HEK293 (cell line): ENCODE measurements around the gene KITLG.

Experiments used
- CTCF ChIA-PET: fragments of 350-600 bp; formaldehyde crosslinking; extraction: SDS; loops from one replicate; lab custom pipeline; 2021; ENCODE audit warnings: antibody characterized with exemption; lab: Yijun Ruan, JAX
- POLR2A ChIA-PET: fragments of 300-600 bp; formaldehyde crosslinking; extraction: SDS; loops from one replicate; lab custom pipeline; 2020; ENCODE audit warnings: antibody characterized with exemption, inconsistent platforms; lab: Yijun Ruan, JAX
- H3K27ac ChIP-seq: fragments of 200-500 bp; sonication (Bioruptor generic); 2 replicates; pipeline ENCODE4 v1.5.1; 2014; ENCODE audit warnings: low read depth, low read length, control low read depth, inconsistent platforms; ENCODE audit errors: extremely low read depth
- H3K36me3 ChIP-seq, 2 experiments: fragments of 200-500 bp in 1 of 2; sonication (Bioruptor generic) in 1 of 2; 1 replicate in 1 of 2; 2 replicates in 1 of 2; pipeline ENCODE4 v1.5.1; 2014 to 2017; ENCODE audit warnings: inconsistent platforms in 2 of 2, low read length in 2 of 2; ENCODE audit not compliant: control insufficient read depth in 2 of 2, insufficient read depth in 1 of 2
- H3K4me1 ChIP-seq: fragments of 200-500 bp; sonication (Bioruptor generic); 2 replicates; pipeline ENCODE4 v1.5.1; 2014; ENCODE audit warnings: mild to moderate bottlenecking, low read length, inconsistent platforms; ENCODE audit not compliant: control insufficient read depth, insufficient read depth
- H3K4me3 ChIP-seq: 2 replicates; pipeline ENCODE4 v1.5.1; 2011; ENCODE audit warnings: low read depth, mild to moderate bottlenecking, control low read depth, low read length, moderate library complexity
- H3K9me3 ChIP-seq: fragments of 200-500 bp; sonication (Bioruptor generic); 2 replicates; pipeline ENCODE4 v1.5.1; 2014; ENCODE audit warnings: low read depth, low read length, inconsistent platforms; ENCODE audit not compliant: control insufficient read depth, insufficient read depth
- GLI4 ChIP-seq: fragments of 450-650 bp; formaldehyde crosslinking; IDR thresholded peaks from 2 replicates; pipeline ENCODE4 v1.5.1; 2016; ENCODE audit warnings: missing biosample characterization, missing genetic modification characterization
- KLF8 ChIP-seq: fragments of 450-650 bp; formaldehyde crosslinking; IDR thresholded peaks from 2 replicates; pipeline ENCODE4 v1.5.1; 2016; ENCODE audit warnings: missing biosample characterization, missing genetic modification characterization
- KLF9 ChIP-seq: fragments of 450-650 bp; formaldehyde crosslinking; IDR thresholded peaks from 2 replicates; pipeline ENCODE4 v1.5.1; 2016; ENCODE audit warnings: missing biosample characterization, missing genetic modification characterization, low read depth
- REST ChIP-seq: fragments of 450-650 bp; formaldehyde crosslinking; IDR thresholded peaks from 2 replicates; pipeline ENCODE4 v1.5.1; 2016; ENCODE audit warnings: missing biosample characterization, missing genetic modification characterization
- SP2 ChIP-seq: fragments of 450-650 bp; formaldehyde crosslinking; IDR thresholded peaks from 2 replicates; pipeline ENCODE4 v1.5.1; 2016; ENCODE audit warnings: missing biosample characterization, missing genetic modification characterization
- SP3 ChIP-seq: fragments of 450-650 bp; formaldehyde crosslinking; IDR thresholded peaks from 2 replicates; pipeline ENCODE4 v1.5.1; 2016; ENCODE audit warnings: missing biosample characterization, missing genetic modification characterization
- ZIC2 ChIP-seq: fragments of 450-650 bp; formaldehyde crosslinking; IDR thresholded peaks from 2 replicates; pipeline ENCODE4 v1.5.1; 2016; ENCODE audit warnings: missing biosample characterization, missing genetic modification characterization
- ZNF138 ChIP-seq: fragments of 450-650 bp; formaldehyde crosslinking; IDR thresholded peaks from 2 replicates; pipeline ENCODE4 v1.5.1; 2016; ENCODE audit warnings: missing biosample characterization, missing genetic modification characterization, borderline replicate concordance
- ZNF510 ChIP-seq: fragments of 450-650 bp; formaldehyde crosslinking; IDR thresholded peaks from 2 replicates; pipeline ENCODE4 v1.5.1; 2018; ENCODE audit warnings: mild to moderate bottlenecking, missing genetic modification characterization, missing biosample characterization; ENCODE audit not compliant: insufficient replicate concordance
- ZNF548 ChIP-seq: fragments of 450-650 bp; formaldehyde crosslinking; IDR thresholded peaks from 2 replicates; pipeline ENCODE4 v1.5.1; 2016; ENCODE audit warnings: missing biosample characterization, missing genetic modification characterization
- ZNF555 ChIP-seq: fragments of 450-650 bp; formaldehyde crosslinking; conservative IDR thresholded peaks from 2 replicates; pipeline ENCODE4 v1.5.1; 2017; ENCODE audit warnings: missing biosample characterization, mild to moderate bottlenecking, missing genetic modification characterization, inconsistent platforms
- ZNF585B ChIP-seq: fragments of 450-650 bp; formaldehyde crosslinking; IDR thresholded peaks from 2 replicates; pipeline ENCODE4 v1.5.1; 2016; ENCODE audit warnings: missing biosample characterization, missing genetic modification characterization
- ZNF610 ChIP-seq: fragments of 450-650 bp; formaldehyde crosslinking; IDR thresholded peaks from 2 replicates; pipeline ENCODE4 v1.5.1; 2016; ENCODE audit warnings: missing biosample characterization, missing genetic modification characterization, borderline replicate concordance
- ZNF623 ChIP-seq: fragments of 450-650 bp; formaldehyde crosslinking; IDR thresholded peaks from 2 replicates; pipeline ENCODE4 v1.5.1; 2016; ENCODE audit warnings: missing biosample characterization, missing genetic modification characterization
- ZNF701 ChIP-seq: fragments of 450-650 bp; formaldehyde crosslinking; IDR thresholded peaks from 2 replicates; pipeline ENCODE4 v1.5.1; 2016; ENCODE audit warnings: missing biosample characterization, missing genetic modification characterization
- ZSCAN4 ChIP-seq: fragments of 450-650 bp; formaldehyde crosslinking; IDR thresholded peaks from 2 replicates; pipeline ENCODE4 v1.5.1; 2017; ENCODE audit warnings: missing biosample characterization, missing genetic modification characterization
- TF ChIP-seq, protein P1 (sequence below): fragments of 450-650 bp; formaldehyde crosslinking; IDR thresholded peaks from 2 replicates; pipeline ENCODE4 v1.5.0; 2017; ENCODE audit warnings: missing biosample characterization, missing genetic modification characterization, borderline replicate concordance
- TF ChIP-seq, protein P2 (sequence below): fragments of 450-650 bp; formaldehyde crosslinking; IDR thresholded peaks from 2 replicates; pipeline ENCODE4 v1.5.1; 2016; ENCODE audit warnings: missing biosample characterization, missing genetic modification characterization
- TF ChIP-seq, protein P3 (sequence below): fragments of 450-650 bp; formaldehyde crosslinking; IDR thresholded peaks from 2 replicates; pipeline ENCODE4 v1.5.1; 2016; ENCODE audit warnings: missing biosample characterization, missing genetic modification characterization
- TF ChIP-seq, protein P4 (sequence below): fragments of 450-650 bp; formaldehyde crosslinking; IDR thresholded peaks from 2 replicates; pipeline ENCODE4 v1.5.1; 2016; ENCODE audit warnings: missing biosample characterization, missing genetic modification characterization, borderline replicate concordance

The KITLG gene

DNA sequence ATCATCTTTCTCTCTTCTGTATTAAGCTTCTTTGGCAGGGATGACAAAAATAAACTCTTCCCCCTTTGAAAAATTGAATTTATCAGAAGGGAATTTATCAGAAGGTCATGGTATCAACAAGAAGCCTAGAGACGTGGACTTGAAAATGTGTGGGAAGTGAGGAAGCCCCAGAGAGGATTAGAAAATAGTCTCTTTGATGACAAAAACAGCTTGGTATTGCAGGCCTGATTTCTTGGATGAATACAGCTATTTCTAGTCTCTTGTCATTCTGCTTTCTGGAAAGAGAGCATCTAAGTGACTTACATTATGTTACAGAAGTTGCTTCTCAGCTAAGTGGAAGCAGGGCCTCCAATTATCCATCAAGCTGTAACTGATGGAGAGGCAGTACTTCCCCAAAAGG is 111.1 kb downstream of the KITLG start:
- H3K27ac ChIP-seq: no peak overlapping the region
- ChIA-PET POLR2A (no interaction called here), CTCF (no interaction called here)
- no peak overlapping the region for H3K4me3 ChIP-seq
- TF ChIP-seq ZNF585B: no peak
- no peak for TF ChIP-seq GLI4 (tag by site-specific recombination)
- no peak for TF ChIP-seq ZNF623 (tag by site-specific recombination)
- TF ChIP-seq KLF9 (tag by site-specific recombination): no peak
- TF ChIP-seq ZNF138 (tag by site-specific recombination): no peak
- TF ChIP-seq, protein P1, sequence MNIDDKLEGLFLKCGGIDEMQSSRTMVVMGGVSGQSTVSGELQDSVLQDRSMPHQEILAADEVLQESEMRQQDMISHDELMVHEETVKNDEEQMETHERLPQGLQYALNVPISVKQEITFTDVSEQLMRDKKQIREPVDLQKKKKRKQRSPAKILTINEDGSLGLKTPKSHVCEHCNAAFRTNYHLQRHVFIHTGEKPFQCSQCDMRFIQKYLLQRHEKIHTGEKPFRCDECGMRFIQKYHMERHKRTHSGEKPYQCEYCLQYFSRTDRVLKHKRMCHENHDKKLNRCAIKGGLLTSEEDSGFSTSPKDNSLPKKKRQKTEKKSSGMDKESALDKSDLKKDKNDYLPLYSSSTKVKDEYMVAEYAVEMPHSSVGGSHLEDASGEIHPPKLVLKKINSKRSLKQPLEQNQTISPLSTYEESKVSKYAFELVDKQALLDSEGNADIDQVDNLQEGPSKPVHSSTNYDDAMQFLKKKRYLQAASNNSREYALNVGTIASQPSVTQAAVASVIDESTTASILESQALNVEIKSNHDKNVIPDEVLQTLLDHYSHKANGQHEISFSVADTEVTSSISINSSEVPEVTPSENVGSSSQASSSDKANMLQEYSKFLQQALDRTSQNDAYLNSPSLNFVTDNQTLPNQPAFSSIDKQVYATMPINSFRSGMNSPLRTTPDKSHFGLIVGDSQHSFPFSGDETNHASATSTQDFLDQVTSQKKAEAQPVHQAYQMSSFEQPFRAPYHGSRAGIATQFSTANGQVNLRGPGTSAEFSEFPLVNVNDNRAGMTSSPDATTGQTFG: no peak
- no peak for TF ChIP-seq ZNF510 (tag by site-specific recombination)
- no peak for TF ChIP-seq ZNF610
- TF ChIP-seq ZNF555 (tag by site-specific recombination): no peak
- TF ChIP-seq SP3 (tag by site-specific recombination): no peak
- no peak for TF ChIP-seq ZIC2 (tag by site-specific recombination)
- TF ChIP-seq ZNF701 (tag by site-specific recombination): no peak
- TF ChIP-seq REST (tag by site-specific recombination): no peak
- TF ChIP-seq, protein P2, sequence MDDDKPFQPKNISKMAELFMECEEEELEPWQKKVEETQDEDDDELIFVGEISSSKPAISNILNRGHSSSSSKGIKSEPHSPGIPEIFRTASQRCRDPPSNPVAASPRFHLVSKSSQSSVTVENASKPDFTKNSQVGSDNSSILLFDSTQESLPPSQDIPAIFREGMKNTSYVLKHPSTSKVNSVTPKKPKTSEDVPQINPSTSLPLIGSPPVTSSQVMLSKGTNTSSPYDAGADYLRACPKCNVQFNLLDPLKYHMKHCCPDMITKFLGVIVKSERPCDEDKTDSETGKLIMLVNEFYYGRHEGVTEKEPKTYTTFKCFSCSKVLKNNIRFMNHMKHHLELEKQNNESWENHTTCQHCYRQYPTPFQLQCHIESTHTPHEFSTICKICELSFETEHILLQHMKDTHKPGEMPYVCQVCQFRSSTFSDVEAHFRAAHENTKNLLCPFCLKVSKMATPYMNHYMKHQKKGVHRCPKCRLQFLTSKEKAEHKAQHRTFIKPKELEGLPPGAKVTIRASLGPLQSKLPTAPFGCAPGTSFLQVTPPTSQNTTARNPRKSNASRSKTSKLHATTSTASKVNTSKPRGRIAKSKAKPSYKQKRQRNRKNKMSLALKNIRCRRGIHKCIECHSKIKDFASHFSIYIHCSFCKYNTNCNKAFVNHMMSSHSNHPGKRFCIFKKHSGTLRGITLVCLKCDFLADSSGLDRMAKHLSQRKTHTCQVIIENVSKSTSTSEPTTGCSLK (tag by site-specific recombination): no peak
- no peak for TF ChIP-seq ZNF548 (tag by site-specific recombination)
- TF ChIP-seq ZSCAN4 (tag by site-specific recombination): no peak
- no peak for TF ChIP-seq KLF8 (tag by site-specific recombination)
- TF ChIP-seq, protein P3, sequence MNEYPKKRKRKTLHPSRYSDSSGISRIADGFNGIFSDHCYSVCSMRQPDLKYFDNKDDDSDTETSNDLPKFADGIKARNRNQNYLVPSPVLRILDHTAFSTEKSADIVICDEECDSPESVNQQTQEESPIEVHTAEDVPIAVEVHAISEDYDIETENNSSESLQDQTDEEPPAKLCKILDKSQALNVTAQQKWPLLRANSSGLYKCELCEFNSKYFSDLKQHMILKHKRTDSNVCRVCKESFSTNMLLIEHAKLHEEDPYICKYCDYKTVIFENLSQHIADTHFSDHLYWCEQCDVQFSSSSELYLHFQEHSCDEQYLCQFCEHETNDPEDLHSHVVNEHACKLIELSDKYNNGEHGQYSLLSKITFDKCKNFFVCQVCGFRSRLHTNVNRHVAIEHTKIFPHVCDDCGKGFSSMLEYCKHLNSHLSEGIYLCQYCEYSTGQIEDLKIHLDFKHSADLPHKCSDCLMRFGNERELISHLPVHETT: no peak
- no peak for TF ChIP-seq SP2 (tag by site-specific recombination)
- TF ChIP-seq, protein P4, sequence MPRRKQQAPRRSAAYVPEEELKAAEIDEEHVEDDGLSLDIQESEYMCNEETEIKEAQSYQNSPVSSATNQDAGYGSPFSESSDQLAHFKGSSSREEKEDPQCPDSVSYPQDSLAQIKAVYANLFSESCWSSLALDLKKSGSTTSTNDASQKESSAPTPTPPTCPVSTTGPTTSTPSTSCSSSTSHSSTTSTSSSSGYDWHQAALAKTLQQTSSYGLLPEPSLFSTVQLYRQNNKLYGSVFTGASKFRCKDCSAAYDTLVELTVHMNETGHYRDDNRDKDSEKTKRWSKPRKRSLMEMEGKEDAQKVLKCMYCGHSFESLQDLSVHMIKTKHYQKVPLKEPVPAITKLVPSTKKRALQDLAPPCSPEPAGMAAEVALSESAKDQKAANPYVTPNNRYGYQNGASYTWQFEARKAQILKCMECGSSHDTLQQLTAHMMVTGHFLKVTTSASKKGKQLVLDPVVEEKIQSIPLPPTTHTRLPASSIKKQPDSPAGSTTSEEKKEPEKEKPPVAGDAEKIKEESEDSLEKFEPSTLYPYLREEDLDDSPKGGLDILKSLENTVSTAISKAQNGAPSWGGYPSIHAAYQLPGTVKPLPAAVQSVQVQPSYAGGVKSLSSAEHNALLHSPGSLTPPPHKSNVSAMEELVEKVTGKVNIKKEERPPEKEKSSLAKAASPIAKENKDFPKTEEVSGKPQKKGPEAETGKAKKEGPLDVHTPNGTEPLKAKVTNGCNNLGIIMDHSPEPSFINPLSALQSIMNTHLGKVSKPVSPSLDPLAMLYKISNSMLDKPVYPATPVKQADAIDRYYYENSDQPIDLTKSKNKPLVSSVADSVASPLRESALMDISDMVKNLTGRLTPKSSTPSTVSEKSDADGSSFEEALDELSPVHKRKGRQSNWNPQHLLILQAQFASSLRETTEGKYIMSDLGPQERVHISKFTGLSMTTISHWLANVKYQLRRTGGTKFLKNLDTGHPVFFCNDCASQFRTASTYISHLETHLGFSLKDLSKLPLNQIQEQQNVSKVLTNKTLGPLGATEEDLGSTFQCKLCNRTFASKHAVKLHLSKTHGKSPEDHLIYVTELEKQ (tag by site-specific recombination): no peak
- H3K36me3 ChIP-seq: no peaks in the 10 kb centered on the region
- H3K9me3 ChIP-seq: no peaks in the 10 kb centered on the region
- no peaks in the 10 kb centered on the region for H3K4me1 ChIP-seq
